GM18498 (cell line): ENCODE data around the gene ASTL.

Source experiments
- ATAC-seq: cut with Tn5 transposase; IDR thresholded peaks from one replicate; pipeline ENCODE4 v1.9.1; 2021; ENCODE audit warnings: mild to moderate bottlenecking, moderate library complexity; ENCODE audit not compliant: unreplicated experiment

The ASTL gene

DNA sequence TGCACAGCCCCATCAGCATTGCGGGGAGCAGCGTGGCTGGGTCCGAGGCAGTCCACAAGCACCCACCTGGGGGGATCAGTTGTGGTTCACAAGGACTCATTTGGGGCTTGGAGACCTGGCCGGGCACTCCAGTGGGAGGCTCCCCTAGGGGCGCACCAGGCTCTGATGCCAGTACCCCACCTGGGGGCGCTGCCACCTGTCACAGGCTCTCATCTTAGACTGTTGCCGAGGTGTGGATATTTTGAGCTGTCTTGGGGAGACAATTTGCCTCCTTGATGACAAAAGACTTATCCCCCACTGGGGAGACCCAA, 25.0 kb downstream of the ASTL start:
- no peak for ATAC-seq

DNA sequence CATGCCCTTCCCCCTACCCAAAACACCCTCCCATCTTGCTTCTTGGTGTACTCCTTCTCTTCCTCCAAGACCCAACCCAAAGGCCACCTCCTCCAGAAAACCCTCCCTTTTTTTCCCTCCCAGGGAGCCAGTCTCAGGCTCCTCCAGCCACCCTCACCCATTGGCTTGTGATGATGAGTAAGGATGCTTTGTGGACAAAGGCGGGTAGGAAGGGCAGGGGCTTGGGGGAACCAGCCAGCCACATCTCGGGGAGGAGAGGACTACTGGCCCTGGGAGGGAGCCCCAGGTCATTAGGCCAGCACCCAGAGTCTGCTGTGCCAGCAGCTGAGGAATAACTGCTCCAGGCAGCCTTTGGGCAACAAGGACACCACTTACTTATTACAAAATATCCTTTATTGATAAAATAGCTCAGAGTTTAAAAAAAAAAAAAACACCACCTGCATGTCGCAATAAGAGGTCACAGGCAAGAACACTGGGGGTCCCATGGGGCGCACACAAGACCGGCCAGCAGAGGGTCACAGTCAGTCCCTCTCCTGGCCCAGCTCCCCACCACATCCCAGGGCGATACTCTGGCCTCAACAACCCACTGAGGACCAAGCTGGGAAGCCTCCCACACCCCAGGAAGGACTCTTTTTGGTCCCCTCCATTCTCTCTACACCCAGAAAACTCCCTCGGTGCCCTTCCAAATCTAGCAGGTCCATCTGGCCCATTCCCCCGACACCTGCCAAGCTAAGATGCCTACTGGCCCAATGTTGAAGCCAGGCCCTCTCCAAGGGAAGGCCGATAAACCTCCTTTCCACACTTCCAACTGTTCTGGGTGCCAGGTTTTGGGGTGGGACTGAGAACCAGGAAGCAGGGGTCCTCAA, 25.6 kb downstream of the ASTL start:
- no peak for ATAC-seq

DNA sequence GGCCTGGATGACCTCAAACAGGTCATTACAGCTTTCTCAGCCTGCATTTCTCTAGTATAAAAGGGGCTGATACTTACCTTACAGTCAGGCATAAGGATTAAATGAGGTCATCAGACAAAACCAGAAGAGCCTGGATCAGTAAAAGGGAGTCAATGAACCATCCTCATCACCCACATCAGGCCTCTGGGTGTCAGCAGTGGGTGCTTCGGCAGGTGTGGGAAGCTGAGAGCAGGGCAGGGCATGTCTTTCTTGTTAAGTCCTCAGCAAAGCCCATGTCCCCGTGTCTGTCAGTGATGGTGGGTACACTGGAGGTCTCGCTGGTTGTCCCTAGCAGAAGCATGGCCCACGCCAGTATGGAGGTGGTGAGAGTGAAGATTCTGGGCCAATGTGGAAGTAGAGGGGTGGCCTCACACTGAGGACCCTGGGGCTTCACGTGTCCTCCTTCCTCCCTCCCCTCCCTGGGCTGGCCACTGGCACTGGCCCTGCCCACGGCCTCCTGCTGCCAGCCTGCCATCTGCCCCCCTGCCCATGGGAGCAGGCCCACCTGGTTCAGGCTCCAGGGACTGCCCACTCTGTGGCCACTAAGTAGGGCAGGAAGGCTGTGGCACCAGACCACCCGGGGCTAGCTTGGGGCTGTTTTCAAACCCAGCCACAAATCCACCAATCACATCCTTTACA, 26.3 kb downstream of the ASTL start:
- no peak for ATAC-seq

DNA sequence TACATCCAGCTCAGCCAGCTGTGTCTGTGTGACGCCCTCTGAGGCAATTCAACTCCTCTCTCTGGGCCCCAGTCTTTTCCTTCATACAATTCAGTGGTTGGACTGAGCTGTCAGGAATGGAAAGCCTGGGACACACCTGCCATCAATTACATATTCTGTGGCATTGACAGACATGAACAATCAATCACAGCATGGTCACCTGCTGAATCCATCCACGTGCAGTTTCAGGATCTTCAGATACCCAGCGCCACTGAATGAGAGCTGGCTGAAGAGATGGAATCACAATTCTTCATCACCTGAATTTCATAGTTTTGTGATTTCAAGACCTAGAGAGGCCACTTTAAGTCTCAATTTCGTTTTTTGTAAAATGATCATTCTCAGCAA, 27.1 kb downstream of the ASTL start:
- no peak for ATAC-seq

DNA sequence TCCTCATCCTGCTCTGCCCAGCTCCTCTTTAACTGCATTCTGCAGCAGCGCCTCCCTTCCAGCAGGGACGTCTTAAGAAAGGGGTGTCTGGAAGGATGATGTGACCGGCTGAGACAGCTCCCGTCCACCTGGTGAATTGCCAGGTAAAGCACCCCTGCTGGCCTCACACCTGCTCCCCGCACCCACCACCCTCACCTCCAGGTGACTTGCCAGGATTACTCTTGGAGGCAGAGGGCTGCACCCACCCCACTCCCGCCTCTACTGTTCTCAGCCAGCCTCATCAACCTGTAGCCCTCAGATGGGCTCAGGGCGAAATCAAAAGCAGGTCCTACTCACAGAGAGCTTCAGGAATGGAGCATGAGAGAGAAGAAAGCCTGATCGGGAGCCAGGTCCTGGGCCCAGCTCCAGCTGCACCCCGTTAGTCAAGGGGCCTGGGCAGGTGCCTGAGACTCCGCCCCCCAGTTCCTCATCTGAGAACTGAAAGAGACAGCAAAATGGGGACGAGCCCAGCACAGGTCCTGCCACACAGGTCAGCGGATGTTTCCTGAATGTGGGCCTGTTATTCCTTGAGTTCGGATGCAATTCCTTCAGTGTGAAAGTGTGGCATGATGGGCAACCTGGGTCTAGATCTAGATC, 27.6 kb downstream of the ASTL start:
- no peak for ATAC-seq

DNA sequence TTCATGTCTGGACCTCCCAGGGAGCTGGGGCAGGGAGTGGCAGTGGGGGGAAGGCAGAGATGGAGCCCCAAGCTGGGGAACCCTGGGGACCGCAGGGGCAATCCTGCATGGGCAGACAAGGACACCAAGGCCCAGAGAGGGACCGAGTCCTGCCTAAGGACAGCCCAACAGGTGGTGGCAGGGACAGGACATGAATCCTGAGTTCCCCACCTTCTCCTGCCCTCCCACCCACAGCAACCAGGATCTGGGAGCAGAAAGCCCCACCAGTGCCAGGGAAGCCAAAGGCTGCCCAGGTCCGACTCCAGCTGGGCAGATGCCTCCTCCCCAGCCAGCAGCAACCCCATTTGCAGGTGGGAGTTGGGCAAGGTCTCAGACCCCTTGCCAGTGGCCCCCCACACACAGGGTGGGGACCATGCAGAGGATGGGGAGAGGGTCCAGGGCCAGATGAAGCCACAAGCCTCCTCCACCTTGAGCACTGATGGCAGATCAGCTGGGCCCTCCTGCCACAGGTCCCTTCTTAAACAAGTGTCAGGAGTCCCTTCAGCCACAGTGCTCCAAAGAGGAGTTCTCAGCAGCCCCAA, 28.3 kb downstream of the ASTL start:
- ATAC-seq = no peak

DNA sequence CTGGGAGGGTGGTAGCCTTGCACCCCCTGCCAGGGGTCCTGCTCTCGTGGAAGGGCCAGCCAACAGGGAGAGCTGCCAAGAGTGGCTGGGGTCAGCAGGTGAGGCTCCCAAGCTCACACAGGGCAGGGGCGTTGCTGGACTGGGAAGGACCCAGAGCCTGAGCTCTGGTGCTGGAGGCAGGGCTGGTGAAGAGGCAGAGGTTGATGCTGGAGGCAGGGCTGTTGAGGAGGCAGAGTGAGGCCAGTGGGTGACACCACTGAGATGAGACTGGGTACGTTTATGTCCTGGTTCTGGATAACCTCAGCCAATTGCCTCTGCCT, 29.0 kb downstream of the ASTL start:
- no peak for ATAC-seq

DNA sequence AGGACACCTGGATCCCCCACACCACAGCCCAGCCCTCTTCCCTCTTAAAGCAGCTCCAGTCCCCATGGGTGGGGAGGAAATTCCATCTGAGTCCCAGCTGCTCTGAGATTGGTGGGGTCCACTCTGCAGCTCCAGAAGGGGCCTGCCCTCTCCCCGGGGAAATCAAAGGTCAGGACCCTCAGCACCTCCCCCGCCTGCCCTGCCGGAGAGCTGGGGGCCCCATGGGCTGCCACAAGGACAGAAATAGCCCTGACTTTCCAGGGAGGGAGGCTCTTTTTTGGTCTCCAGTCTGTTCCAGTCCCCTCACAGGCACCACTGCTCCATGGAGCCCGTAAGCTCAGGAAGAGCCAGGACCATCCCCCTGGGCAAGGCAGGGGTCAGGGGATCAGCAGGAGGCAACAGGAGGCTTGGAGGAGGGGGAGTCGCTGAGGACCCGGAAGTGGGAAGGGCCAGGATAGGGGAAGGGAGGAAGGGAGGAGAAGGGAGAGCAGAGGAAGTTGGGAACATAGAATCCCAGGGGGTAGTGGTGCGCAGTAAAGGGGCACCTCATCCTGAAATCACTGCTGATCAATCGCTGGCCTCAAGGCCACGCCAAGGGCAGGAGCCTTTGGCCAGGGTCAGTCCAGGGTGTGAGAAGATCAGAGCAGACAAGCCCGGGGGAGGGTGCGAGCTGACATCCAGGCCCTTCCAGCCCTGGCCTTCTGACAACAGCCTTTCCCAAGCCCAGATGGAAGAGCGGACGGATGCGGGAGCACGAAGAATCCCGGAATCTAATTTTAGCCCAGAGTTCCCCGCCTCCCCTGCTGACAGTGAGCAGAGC, 29.6 kb downstream of the ASTL start:
- ATAC-seq = no peak

DNA sequence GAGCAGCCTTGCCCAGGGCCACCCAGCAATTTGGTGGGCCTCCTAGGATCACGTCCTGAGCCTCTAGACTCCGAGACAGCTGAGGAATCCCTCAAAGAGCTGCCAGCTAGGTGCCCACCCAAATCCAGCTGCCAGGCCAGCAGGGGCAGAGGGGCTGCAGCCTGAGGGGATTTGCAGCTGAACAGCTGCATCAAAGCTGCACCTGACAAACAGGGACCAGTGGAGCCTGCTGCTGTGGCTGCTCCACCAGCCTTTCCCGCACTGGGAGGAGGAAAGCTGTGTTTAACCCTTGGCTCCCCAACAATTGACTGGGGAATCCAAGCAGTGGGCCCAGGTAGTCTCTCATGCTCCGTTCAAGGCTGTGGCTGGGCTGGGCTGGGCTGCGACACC, 30.2 kb downstream of the ASTL start:
- no peak for ATAC-seq

DNA sequence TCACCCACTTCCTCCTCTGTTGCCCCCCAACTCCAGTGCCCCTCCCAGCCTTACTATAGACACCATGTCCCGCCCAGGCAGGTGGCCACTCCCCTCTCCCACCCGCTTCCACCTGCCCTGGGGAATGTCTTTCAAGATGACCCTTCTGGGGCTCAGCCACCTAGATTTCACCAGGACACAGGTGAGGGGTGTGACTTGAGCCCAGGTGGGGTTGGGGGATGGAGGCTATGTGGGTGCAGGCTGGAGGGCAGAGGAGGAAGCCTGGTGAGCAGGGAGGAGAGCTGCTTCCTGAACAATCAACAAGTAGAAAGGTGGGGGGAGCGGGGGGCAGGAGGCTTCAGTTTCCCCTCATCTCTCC, 30.6 kb downstream of the ASTL start:
- no peak for ATAC-seq

DNA sequence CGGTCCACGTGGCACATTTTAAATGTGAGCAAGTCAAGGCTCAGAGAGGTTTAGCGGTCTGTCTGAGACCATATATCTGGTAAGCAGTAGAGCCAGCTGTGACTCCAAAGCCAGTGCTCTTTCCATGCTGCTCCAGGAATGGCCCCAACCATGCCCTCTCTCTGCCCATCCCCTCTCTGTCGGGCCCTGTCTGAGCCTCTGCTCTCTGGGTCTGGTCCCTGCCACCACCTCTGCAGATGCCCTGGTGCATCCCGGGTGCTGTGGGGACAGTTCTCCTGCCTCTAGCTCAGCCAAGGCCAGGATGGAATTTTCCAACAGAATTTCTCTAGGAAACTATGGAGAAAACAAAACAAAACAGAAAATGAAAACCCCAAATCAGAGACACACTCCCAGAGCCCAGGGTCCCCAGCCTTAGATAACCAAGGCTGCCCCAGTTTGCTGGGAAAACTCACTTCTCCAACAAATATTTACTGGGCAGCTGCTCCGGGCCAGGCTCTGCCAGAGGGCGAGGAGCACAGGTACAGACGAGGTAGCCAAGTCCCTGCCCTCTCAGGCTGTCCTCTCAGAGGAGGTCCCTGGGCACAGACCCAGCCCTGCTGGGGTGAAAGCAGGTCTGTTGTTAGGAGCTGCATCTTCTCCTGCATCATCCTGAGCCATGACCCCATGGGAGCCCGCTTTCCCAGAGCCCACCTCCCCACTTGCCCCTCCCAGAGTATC, 31.2 kb downstream of the ASTL start:
- no peak for ATAC-seq

DNA sequence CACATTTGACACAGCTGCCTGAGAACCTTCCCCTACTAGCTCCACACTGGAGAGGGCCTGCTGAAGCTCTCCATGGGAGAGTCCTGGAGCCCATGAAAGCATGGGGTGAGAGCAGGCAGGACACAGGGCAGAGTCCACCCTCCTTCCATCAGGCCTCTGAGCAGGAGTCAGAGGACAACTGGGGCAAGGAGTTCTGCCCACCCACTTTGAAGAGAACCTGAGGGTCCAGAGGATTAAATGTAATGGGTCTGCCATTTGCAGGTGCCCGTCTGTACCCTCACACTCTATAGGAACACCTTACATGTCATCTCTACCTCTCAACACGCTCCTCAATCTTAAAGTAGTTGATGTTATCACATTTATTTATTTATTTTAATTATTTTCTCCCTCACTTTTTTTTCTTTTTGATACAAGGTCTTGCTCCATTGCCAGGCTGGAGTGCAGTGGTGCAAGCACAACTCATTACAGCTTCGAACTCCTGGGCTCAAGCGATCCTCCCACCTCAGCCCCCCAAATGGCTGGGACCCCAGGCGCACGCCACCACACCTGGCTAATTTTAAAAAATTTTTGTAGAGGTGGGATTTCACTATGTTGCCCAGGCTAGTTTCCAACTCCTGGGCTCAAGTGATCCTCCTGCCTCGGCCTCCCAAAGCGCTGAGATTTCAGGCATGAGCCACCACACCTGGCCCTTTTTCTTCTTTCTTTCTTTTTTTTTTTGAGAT, 32.1 kb downstream of the ASTL start:
- no peak for ATAC-seq

DNA sequence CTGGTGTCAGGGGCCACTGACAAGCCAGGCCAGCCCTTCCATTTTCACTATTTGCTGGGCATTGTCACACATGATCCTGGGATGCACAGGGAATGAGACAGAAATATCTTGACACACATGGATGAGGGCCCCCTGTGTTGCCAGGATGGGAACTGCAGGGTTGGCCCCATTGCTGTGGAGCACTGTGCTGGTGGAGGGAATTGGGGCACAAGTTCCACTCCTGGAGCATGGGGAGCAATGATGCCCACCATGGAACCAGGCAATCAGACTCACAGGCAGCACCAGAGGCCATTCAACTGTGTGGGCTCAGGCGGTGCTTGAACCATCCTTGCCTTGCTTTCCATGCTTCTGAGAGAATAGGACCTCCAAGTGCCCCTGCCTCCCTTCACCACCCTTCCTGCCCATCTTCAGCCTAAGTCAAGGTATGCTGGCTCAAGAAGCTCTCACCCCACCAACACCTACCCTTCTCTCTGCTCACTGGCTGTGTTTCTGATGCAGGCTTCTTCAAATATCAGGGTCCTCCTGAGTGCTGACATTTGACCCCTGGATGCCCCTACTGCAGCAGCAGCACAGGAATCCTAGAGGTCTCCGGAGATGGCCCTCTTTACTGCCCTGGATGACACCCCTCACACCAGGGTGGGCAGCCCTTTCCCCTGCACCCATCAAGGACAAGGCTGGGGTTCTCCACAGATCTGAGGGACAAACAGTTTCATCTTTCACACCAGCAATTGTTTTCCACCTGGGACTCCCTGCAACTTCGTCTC, 33.0 kb downstream of the ASTL start:
- ATAC-seq = no peak

DNA sequence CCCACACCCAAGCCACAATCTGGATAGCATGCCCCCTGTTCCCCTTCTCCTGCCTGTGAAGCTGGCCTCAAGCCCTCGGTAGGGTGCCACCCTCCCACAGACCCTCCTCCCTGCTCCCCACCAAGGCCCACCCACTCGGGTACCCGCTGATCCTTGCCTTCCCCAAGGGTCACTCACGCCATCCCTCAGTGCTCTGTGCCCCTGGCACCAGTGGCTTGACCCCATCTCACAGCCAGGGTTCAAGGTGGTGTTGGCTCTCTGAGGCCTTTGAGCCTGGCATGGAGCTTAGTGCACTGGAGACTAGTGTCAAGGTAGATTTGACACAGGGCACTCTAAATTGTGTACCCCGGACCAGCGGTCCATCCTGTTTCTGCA, 33.8 kb downstream of the ASTL start:
- no peak for ATAC-seq

DNA sequence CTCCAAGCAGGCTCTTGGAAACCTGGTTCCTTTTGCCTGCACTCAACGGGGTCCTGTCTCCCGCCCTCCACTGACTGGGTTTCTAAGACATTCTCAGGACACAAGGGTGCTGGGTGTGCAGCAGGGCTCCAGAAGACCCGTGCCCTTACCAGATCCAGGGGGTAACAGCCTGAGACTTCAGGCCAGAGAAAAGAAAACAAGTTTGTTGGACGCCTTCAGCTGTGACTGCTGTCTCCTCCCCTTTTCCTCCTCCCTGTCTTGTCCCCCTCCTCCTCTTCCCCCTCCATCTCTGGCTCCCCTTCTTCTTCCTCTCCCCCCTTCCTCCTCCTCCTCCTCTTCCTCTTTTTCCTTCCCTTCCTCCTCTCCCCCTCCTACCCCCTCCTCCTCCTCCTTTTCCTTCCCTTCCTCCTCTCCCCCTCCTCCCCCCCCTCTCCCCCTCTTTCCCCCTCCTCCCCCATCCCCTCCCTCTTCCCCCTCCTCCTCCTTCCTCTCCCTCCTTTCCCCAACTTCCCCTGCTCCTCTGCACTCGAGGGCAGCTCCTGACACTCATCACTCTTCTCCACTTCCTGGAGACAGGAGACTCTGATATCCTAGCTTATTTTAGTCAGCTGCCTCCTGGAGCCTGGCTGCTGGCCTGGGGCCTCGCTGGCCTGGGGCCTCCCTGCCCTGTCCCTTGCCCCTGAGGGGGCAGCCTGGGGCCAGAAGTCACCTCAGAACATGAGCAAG, 34.4 kb downstream of the ASTL start:
- ATAC-seq = no peak

DNA sequence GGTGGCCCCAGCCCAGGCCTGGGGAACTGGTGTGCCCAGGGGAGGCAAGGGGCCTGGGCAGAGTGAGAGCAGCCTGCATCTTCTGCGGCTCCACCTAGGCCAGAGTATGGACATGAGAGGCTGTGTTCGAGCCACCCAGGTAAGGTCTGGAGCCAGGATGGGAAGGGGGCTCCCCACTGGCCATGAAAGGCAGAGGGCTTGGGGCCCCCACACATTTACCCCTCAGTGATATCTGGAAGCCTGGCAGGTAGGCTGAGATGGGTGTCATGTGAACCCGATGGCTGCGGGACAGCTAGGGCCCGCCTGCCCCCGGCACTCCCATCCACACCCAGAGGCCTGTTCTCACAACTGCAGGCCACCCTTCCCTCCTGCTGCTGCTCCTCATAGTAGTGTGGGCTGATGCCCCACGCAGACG, 35.1 kb downstream of the ASTL start:
- ATAC-seq = no peak

DNA sequence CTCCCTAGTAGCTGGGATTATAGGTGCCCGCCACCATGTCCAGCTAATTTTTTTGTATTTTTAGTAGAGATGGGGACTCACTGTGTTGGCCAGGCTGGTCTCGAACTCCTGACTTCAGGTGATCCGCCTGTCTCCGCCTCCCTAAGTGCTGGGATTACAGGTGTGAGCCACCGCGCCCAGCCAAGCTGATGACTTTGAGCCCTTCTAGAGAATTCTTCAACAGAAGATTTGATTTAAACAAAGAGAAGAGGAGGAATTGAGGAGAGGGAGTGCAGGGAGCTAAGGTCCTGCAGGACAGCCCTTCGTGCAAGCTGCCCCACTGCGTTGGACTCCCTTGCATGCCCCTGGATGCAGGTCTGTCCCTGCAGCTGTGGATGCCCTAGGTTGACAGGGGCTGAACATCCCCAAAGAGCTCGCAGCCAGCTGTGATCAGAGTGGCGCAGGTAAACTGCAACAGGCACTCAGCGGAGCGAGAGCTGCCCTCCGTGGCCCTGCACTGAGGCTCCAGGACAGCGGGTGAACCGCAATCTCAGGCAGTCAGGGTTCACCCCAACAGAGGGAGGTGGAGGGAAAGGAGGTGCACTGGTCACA, 35.6 kb downstream of the ASTL start:
- ATAC-seq = no peak

DNA sequence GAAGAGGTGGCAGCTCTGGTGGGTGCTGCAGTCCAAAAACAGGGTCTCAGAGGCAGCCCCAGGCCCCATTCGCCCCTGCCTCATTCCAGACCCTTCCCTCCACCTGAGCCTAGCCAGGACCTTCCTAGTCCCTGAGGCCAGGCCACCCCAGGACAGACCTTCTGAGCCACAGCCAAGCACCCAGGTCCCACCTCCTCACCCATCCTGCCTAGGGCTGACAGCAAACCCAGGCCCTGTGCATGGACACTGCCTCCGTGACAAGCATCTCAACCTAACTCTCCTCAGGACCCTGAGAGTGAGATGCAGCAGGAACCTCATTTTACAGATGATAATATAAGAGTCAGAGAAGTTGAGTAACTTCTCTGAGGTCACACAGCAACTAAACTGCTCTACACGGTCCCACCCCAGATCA, 37.4 kb downstream of the ASTL start:
- no peak for ATAC-seq
